ENCODE results near the gene CTU2. TPM values are rescaled to one million over a fixed set of nuclear protein-coding genes. Genes with fewer than 3 reads are reported as not detected.

Gene CTU2
- polyA plus RNA-seq, 1 donor (not counting 4 experiments of a cell fraction or from before 2014, with no cell fraction given) = 6.3 TPM

DNA sequence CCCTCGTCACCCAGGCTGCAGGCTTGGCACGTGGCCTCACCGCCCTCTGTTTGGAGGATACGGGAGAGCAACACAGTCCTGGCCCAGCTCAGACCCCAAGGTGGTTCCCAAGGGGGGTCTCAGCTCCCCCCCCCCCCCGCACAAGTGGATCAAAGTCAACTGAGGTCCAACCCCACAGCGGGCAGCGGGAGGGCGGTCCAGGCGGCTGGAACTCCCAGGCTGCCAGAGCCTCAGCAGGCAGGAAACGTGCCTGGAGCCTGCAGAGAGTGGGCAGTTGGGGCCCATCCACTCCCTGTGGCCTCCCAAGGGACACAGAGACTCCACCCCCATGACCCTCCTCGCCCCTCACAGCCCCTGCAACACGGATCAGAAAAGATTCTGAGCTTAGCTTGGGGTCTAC, 42.1 kb downstream of the CTU2 start:
- H3K79me2 ChIP-seq (ENCODE audit: control insufficient read depth, insufficient read depth, low read length) = peaks cover 53% of the 10 kb centered on the region
- H3K9me3 ChIP-seq (ENCODE audit: control insufficient read depth, low read depth, low read length) = no peaks in the 10 kb centered on the region

DNA sequence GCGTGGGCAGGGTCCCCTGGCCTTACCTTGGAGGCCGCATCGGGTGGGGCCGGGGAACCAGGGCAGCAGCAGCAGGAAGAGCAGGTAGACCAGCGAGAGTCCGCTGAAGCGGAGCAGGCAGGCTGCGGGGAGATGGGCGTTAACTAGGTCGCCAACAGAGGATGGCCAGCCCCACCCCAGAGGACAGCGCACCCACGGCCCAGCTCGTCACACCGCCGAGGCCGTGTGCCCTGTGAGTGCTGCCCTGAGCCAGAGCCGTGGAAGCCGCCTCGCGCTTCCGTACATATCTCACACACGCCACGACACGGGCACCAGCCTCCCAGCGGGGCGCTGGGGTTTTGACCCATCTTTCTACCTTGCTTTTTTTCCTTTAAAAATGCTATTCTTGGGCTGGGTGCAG, 43.1 kb downstream of the CTU2 start:
- Histone ChIP-seq H3K4me1 (ENCODE audit: control insufficient read depth, extremely low read depth, insufficient read depth, low read length) (peaks cover 11% of the 10 kb centered on the region), H3K27ac (ENCODE audit: control insufficient read depth, insufficient read depth, low read length) (no peak overlapping the region), H2AFZ (ENCODE audit: control insufficient read depth, low read length) (no peak overlapping the region), H3K9me3 (ENCODE audit: control insufficient read depth, low read depth, low read length) (no peaks in the 10 kb centered on the region), H3K27me3 (ENCODE audit: control insufficient read depth, extremely low read depth, insufficient read depth, low read length) (no peaks in the 10 kb centered on the region), H3K4me3 (ENCODE audit: control insufficient read depth in 2 of 3, extremely low read depth in 1 of 3, insufficient read depth in 2 of 3, low read depth in 1 of 3, low read length in 3 of 3) (no peak overlapping the region), H3K9me1 (ENCODE audit: control insufficient read depth, extremely low read depth, insufficient read depth, low read length) (no peaks in the 10 kb centered on the region), H3K9ac (ENCODE audit: control insufficient read depth, extremely low read depth, insufficient read depth, low read length) (no peak overlapping the region), H3K36me3 (ENCODE audit: control insufficient read depth in 2 of 2, extremely low read depth in 1 of 2, insufficient read depth in 2 of 2, low read length in 2 of 2) (peaks cover 9 to 19% of the 10 kb centered on the region in 2 experiments), H4K20me1 (ENCODE audit: control insufficient read depth, extremely low read depth, insufficient read depth, low read length) (peaks cover 28% of the 10 kb centered on the region), H3K79me2 (ENCODE audit: control insufficient read depth, insufficient read depth, low read length) (peaks cover 54% of the 10 kb centered on the region), H3K4me2 (ENCODE audit: control insufficient read depth, extremely low read depth, insufficient read depth, low read depth, low read length) (no peak overlapping the region)
- dilution Hi-C loops (cut with MboI; ENCODE audit: extremely low pct_ligation_motif_present, low sequenced_read_pairs) = no loop called here
- TF ChIP-seq, protein P1, sequence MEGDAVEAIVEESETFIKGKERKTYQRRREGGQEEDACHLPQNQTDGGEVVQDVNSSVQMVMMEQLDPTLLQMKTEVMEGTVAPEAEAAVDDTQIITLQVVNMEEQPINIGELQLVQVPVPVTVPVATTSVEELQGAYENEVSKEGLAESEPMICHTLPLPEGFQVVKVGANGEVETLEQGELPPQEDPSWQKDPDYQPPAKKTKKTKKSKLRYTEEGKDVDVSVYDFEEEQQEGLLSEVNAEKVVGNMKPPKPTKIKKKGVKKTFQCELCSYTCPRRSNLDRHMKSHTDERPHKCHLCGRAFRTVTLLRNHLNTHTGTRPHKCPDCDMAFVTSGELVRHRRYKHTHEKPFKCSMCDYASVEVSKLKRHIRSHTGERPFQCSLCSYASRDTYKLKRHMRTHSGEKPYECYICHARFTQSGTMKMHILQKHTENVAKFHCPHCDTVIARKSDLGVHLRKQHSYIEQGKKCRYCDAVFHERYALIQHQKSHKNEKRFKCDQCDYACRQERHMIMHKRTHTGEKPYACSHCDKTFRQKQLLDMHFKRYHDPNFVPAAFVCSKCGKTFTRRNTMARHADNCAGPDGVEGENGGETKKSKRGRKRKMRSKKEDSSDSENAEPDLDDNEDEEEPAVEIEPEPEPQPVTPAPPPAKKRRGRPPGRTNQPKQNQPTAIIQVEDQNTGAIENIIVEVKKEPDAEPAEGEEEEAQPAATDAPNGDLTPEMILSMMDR (optimal IDR thresholded peaks at IDR 0.05 in 1 of 3, IDR thresholded peaks at IDR 0.05 in 1 of 3, conservative IDR thresholded peaks at IDR 0.05 in 1 of 3; ENCODE audit: extremely low read depth in 1 of 3, insufficient read depth in 2 of 3, low read length in 3 of 3) = no peak
- TF ChIP-seq EZH2 (IDR thresholded peaks at IDR 0.05; ENCODE audit: low read length) = no peak
- DNase-seq (ENCODE audit: low read depth, low spot score) (no peak), FAIRE-seq (no peak)

More for the DNA sequence above, 42.1 kb downstream of the CTU2 start:
- Histone ChIP-seq H3K4me3 (ENCODE audit: control insufficient read depth in 2 of 3, extremely low read depth in 1 of 3, insufficient read depth in 2 of 3, low read depth in 1 of 3, low read length in 3 of 3) (no peak overlapping the region), H3K9ac (ENCODE audit: control insufficient read depth, extremely low read depth, insufficient read depth, low read length) (no peak overlapping the region), H3K9me1 (ENCODE audit: control insufficient read depth, extremely low read depth, insufficient read depth, low read length) (no peaks in the 10 kb centered on the region), H3K4me1 (ENCODE audit: control insufficient read depth, extremely low read depth, insufficient read depth, low read length) (peaks cover 4% of the 10 kb centered on the region), H2AFZ (ENCODE audit: control insufficient read depth, low read length) (no peak overlapping the region), H3K36me3 (ENCODE audit: control insufficient read depth in 2 of 2, extremely low read depth in 1 of 2, insufficient read depth in 2 of 2, low read length in 2 of 2) (peaks cover 12 to 19% of the 10 kb centered on the region in 2 experiments), H3K27ac (ENCODE audit: control insufficient read depth, insufficient read depth, low read length) (no peak overlapping the region), H4K20me1 (ENCODE audit: control insufficient read depth, extremely low read depth, insufficient read depth, low read length) (peaks cover 28% of the 10 kb centered on the region), H3K4me2 (ENCODE audit: control insufficient read depth, extremely low read depth, insufficient read depth, low read depth, low read length) (no peak overlapping the region), H3K27me3 (ENCODE audit: control insufficient read depth, extremely low read depth, insufficient read depth, low read length) (no peaks in the 10 kb centered on the region)
- dilution Hi-C loops (cut with MboI; ENCODE audit: extremely low pct_ligation_motif_present, low sequenced_read_pairs) = no loop called here
- DNase-seq (ENCODE audit: low read depth, low spot score) (no peak), FAIRE-seq (no peak)
- TF ChIP-seq EZH2 (IDR thresholded peaks at IDR 0.05; ENCODE audit: low read length) = no peak
- TF ChIP-seq, protein P1 (optimal IDR thresholded peaks at IDR 0.05 in 1 of 3, IDR thresholded peaks at IDR 0.05 in 1 of 3, conservative IDR thresholded peaks at IDR 0.05 in 1 of 3; ENCODE audit: extremely low read depth in 1 of 3, insufficient read depth in 2 of 3, low read length in 3 of 3) = no peak

Data from keratinocyte (primary cell).